Mammary epithelial cell (primary cell): ENCODE measurements around the gene ATP6V1C2.

Source experiments
- EZH2 ChIP-seq: IDR thresholded peaks from 2 replicates; pipeline ENCODE4 v1.6.1; 2012; ENCODE audit warnings: low read length, inconsistent platforms, borderline replicate concordance
- TF ChIP-seq, protein P1 (sequence below), 2 donors: IDR thresholded peaks in 1 of 2; conservative IDR thresholded peaks in 1 of 2; 2 replicates each; pipeline ENCODE4 v1.5.1; 2011 to 2012; ENCODE audit warnings: inconsistent platforms in 2 of 2, low read length in 2 of 2, mild to moderate bottlenecking in 2 of 2, control low read depth in 1 of 2, low read depth in 1 of 2; ENCODE audit not compliant: insufficient read depth in 1 of 2; ENCODE audit errors: extremely low read depth in 1 of 2

DNA sequence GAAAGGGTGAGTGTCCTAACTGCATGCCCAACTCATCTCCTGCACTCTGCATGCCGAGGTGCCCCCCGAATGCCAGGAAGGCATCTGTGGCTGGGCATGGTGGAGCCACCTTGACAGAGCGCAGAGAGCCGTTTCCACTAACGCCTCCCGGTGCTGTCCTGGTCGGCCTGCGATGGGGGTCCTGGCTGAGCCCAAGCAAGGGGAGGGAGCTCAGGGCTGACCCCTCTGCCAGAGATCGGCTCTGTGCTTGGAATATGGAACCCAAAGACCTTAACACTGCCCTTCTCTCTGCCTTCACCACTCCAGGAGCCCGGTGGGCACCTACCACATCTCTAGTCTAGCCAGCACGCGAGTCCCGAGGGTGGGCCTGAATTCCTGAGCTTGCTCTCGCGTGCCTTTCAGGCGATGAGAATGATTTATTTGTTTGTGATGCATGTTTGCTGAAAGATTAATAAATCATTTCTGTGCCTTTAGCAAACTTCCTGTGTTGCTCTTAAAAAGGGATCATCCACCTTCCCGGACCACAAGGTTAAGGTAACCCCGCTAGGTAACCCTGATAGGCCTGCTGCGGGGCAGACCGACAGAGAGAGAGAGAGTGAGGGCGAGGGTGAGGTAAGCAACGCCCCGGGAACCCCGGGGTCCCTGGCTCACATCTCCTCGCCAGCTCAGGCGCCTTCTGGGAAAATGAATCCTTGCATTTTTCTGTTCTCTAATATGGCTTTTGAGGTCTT is 55.8 kb downstream of the ATP6V1C2 start:
- TF ChIP-seq, protein P1, sequence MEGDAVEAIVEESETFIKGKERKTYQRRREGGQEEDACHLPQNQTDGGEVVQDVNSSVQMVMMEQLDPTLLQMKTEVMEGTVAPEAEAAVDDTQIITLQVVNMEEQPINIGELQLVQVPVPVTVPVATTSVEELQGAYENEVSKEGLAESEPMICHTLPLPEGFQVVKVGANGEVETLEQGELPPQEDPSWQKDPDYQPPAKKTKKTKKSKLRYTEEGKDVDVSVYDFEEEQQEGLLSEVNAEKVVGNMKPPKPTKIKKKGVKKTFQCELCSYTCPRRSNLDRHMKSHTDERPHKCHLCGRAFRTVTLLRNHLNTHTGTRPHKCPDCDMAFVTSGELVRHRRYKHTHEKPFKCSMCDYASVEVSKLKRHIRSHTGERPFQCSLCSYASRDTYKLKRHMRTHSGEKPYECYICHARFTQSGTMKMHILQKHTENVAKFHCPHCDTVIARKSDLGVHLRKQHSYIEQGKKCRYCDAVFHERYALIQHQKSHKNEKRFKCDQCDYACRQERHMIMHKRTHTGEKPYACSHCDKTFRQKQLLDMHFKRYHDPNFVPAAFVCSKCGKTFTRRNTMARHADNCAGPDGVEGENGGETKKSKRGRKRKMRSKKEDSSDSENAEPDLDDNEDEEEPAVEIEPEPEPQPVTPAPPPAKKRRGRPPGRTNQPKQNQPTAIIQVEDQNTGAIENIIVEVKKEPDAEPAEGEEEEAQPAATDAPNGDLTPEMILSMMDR (conservative IDR thresholded peaks at IDR 0.05 in 1 of 2, IDR thresholded peaks at IDR 0.05 in 1 of 2; ENCODE audit: extremely low read depth in 1 of 2, insufficient read depth in 1 of 2, low read depth in 1 of 2, low read length in 2 of 2), result no peak
- no peak for TF ChIP-seq EZH2
